K562 treated with DMSO at 1 percent for 12 hours (cell line): ENCODE data around the gene JUND. TPM values are rescaled to one million over a fixed set of nuclear protein-coding genes. Genes with fewer than 3 reads are reported as not detected.

ENCODE experiments used
- total RNA-seq: library from RNA; unstranded; fragments of 300-600 nt; gene quantifications from 2 replicates; pipeline ENCODE4 v1.2.3, GENCODE V29; 2022; ENCODE audit not compliant: insufficient read depth

Gene JUND
- 223 and 258 TPM in 2 replicates for total RNA-seq

GRCh38 chr19:18281082-18282020, at the start of gene JUND:
TSS of gene JUND (minus strand) at chr19:18281622. CDS start at chr19:18281484, 138 bp downstream.

GRCh38 chr19:18322759-18323460, 41.5 kb upstream of the JUND start, which contains the start of gene LSM4:
TSS of gene LSM4 (minus strand) at chr19:18323076. CDS start at chr19:18323020, 56 bp downstream.

GRCh38 chr19:18274219-18274780, 7.1 kb downstream of the JUND start, which contains the start of gene IQCN:
TSS of gene IQCN (minus strand) at chr19:18274452. CDS start at chr19:18269478, 4,974 bp downstream.

Other genes with a start within 250 kb of the JUND start
- not detected in 2 replicates for gene IL12RB1, start 194.7 kb downstream of the JUND start, total RNA-seq
- gene MAST3, start 183.8 kb downstream of the JUND start, total RNA-seq = 4.6 and 13.5 TPM in 2 replicates
- 5.0 and 19.5 TPM in 2 replicates for gene PIK3R2, start 128.5 kb downstream of the JUND start, total RNA-seq
- 92.4 and 92.6 TPM in 2 replicates for gene IFI30, start 107.8 kb downstream of the JUND start, total RNA-seq
- 46.3 and 49.7 TPM in 2 replicates for gene MPV17L2, start 88.4 kb downstream of the JUND start, total RNA-seq
- 1.8 and 3.7 TPM in 2 replicates for gene RAB3A, start 77.6 kb downstream of the JUND start, total RNA-seq
- gene PDE4C, start 55.2 kb downstream of the JUND start, total RNA-seq = not detected in 2 replicates
- 1.1 and 1.6 TPM in 2 replicates for gene IQCN, start 7.2 kb downstream of the JUND start, total RNA-seq
- 274 and 320 TPM in 2 replicates for gene LSM4, start 41.5 kb upstream of the JUND start, total RNA-seq
- 29.5 and 31.0 TPM in 2 replicates for gene PGPEP1, start 59.0 kb upstream of the JUND start, total RNA-seq
- 360 and 415 TPM in 2 replicates for gene GDF15, start 104.5 kb upstream of the JUND start, total RNA-seq
- 3.1 and 3.3 TPM in 2 replicates for gene LRRC25, start 116.0 kb upstream of the JUND start, total RNA-seq
- gene SSBP4, start 137.8 kb upstream of the JUND start, total RNA-seq = 103 and 117 TPM in 2 replicates
- 221 and 238 TPM in 2 replicates for gene ISYNA1, start 156.5 kb upstream of the JUND start, total RNA-seq
- gene ELL, start 240.4 kb upstream of the JUND start, total RNA-seq = 8.9 and 15.6 TPM in 2 replicates